Measurements from ENCODE around the gene TMCO1.
"Not testable (repeated sequence)": the region's sequence is repeated elsewhere in the genome, so short reads cannot be mapped to it uniquely, and the experiment has no call there.

TMCO1 gene

DNA sequence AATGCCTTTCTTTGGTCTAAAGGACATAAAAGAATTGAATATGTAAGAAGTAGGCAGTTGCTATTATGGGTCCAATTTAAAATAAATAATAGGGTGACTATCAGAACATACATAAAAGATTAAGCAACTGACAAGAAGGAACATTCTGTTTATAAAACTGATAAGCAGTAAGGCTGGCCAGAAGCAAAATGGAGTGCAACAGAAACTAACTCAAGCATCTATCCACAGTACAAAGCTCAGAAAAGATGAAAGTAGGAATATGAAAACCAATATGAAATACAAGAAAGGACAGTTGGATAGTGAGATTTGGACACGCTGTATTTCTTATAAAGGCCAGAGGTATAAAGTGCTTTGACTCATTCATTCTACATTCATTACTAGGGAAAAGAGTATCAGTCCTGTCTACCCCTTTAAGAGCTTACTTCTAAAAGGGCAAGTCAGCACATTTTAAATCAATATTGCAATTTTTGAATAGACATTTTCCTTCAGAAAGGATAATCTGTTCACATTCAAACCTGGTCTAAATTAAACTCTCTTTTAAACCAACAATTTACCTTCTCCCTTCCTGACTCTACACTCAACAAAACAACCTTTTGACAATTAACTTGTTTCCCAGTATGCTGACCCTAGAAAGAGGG is 84.7 kb downstream of the TMCO1 start:
- DNase-seq = no peak

DNA sequence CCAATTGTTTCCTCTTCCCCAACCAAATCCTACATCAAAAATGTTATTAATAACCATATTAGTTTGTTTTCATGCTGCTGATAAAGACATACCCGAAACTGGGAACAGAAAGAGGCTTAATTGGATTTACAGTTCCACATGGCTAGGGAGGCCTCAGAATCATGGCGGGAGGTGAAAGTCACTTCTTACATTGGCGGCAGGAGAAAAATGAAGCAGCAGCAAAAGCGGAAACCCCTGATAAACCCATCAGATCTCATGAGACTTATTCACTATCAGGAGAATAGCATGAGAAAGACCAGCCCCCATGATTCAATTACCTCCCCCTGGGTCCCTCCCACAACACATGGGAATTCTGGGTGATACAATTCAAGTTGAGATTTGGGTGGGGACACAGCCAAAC is 87.9 kb downstream of the TMCO1 start:
- not testable (repeated sequence) for DNase-seq

DNA sequence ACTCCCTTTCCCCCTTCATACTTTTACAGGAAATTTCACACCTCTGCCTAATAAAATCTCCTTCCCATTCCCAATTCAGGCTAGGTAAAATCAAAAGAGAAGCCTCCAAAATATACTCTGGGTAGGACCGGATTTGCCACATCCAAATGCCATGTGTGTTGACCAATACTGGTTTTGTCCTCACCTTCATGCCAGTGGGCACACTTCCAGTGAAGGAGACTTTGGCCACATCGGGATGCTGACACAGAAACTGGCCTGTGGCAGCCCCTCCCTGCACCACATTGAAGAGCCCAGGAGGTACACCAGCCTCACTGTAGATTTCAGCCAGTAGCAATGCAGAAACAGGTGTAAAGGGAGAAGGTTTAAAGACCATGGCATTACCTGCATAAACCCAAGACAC is 88.4 kb downstream of the TMCO1 start:
- no peak for DNase-seq

DNA sequence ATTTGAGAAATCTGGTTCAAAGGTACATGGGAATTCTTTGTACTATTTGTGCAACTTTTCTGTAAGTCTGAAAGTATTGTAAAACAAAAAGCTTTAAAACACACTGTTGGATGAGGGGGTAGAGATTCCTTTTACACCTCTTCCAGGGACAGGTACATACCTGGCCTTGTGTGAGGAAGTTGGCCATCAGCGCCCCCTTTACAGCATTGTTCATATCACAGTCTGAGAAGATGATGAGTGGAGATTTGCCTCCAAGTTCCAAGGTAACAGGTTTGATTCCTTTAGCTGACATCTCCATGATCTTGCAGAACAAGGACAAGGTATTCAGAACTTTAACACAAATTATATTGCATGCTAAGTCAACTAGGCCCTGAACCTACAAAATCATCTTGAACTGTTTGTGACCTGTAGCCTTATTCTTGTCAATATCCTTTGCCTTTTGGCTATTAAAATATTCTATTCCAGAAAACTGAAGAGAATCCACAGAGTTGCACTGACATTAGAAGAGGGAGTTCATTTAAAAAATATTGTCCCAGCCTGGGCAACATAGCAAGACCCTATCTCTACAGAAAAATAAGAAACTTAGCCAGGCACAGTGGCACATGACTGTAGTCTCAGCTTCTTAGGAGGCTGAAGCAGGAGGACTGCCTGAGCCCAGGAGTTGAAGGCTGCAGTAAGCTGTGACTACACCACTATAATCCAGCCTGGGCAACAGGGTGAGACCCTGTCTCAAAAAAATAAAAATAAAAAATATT is 89.2 kb downstream of the TMCO1 start:
- no peak for DNase-seq

DNA sequence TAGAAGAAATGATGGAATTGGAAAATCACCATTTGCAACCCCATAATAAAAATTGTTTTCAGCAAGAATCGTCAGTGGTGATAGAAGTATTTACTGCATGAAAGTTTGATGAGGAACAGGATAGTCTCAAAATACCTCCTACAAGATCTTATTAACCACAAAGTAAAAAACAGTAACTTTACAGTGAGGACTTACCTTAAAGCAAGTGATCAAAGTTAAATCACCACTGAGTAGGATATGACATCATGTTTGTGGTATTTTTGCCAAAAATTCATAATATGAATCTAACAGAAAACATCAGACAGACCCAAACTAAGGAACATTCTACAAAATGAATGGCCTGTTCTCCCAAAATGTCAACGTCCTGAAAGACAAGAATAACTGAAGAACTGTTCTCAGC is 90.2 kb downstream of the TMCO1 start:
- no peak for DNase-seq

All from left hindlimb (tissue), 1 donor.